ENCODE measurements around the gene IGF2BP2.
"Not testable (repeated sequence)": the region's sequence is repeated elsewhere in the genome, so short reads cannot be mapped to it uniquely, and the experiment has no call there.

The IGF2BP2 gene

GRCh38 chr3:185843635-185844034 lies 18.8 kb upstream of the IGF2BP2 start:
- DNase-seq (ENCODE audit: insufficient read length, low spot score) = no peak
- TF ChIP-seq SPI1 (IDR thresholded peaks at IDR 0.05; ENCODE audit: low read depth, low read length) = no peak
- no peak for FAIRE-seq

- FAIRE-seq (no peak), DNase-seq (ENCODE audit: insufficient read length, low spot score) (no peak)
- TF ChIP-seq POU2F2 (IDR thresholded peaks at IDR 0.05; ENCODE audit: low read depth, low read length) (no peak), POLR2A (IDR thresholded peaks at IDR 0.05; ENCODE audit: low read depth, low read length) (no peak), POLR2AphosphoS5 (IDR thresholded peaks at IDR 0.05; ENCODE audit: low read depth, low read length) (no peak), PAX5 (IDR thresholded peaks at IDR 0.05; ENCODE audit: insufficient read depth, low read length, severe bottlenecking) (no peak), SPI1 (IDR thresholded peaks at IDR 0.05; ENCODE audit: low read depth, low read length) (no peak), TAF1 (IDR thresholded peaks at IDR 0.05; ENCODE audit: low read depth, low read length) (no peak)
Measured at GRCh38 chr3:185843126-185843525, 18.3 kb upstream of the IGF2BP2 start.

GRCh38 chr3:185842241-185842640 lies 17.4 kb upstream of the IGF2BP2 start:
- DNase-seq (ENCODE audit: insufficient read length, low spot score) (no peak), FAIRE-seq (no peak)
- no peak for TF ChIP-seq SPI1 (IDR thresholded peaks at IDR 0.05; ENCODE audit: low read depth, low read length)
- TF ChIP-seq POLR2AphosphoS5 (IDR thresholded peaks at IDR 0.05; ENCODE audit: low read depth, low read length) = no peak

- FAIRE-seq; DNase-seq (ENCODE audit: insufficient read length, low spot score): not testable (repeated sequence)
Measured at GRCh38 chr3:185838417-185838989, 13.7 kb upstream of the IGF2BP2 start.

GRCh38 chr3:185837414-185837813 lies 12.6 kb upstream of the IGF2BP2 start:
- TF ChIP-seq POLR2AphosphoS5 (IDR thresholded peaks at IDR 0.05; ENCODE audit: low read depth, low read length) (no peak), TAF1 (IDR thresholded peaks at IDR 0.05; ENCODE audit: low read depth, low read length) (no peak), SPI1 (IDR thresholded peaks at IDR 0.05; ENCODE audit: low read depth, low read length) (no peak), POLR2A (IDR thresholded peaks at IDR 0.05; ENCODE audit: low read depth, low read length) (no peak), PAX5 (IDR thresholded peaks at IDR 0.05; ENCODE audit: insufficient read depth, low read length, severe bottlenecking) (no peak)
- FAIRE-seq (no peak), DNase-seq (ENCODE audit: insufficient read length, low spot score) (no peak)

GRCh38 chr3:185831990-185832389 lies 7.1 kb upstream of the IGF2BP2 start:
- FAIRE-seq = no peak
- no peak for DNase-seq (ENCODE audit: insufficient read length, low spot score)
- TF ChIP-seq POLR2A (IDR thresholded peaks at IDR 0.05; ENCODE audit: low read depth, low read length) = no peak
- no peak for TF ChIP-seq SPI1 (IDR thresholded peaks at IDR 0.05; ENCODE audit: low read depth, low read length)
- no peak for TF ChIP-seq POLR2AphosphoS5 (IDR thresholded peaks at IDR 0.05; ENCODE audit: low read depth, low read length)
- TF ChIP-seq PAX5 (IDR thresholded peaks at IDR 0.05; ENCODE audit: insufficient read depth, low read length, severe bottlenecking) = no peak
- no peak for TF ChIP-seq TAF1 (IDR thresholded peaks at IDR 0.05; ENCODE audit: low read depth, low read length)
- TF ChIP-seq POU2F2 (IDR thresholded peaks at IDR 0.05; ENCODE audit: low read depth, low read length) = no peak

- TF ChIP-seq POLR2A (IDR thresholded peaks at IDR 0.05; ENCODE audit: low read depth, low read length) (no peak), POLR2AphosphoS5 (IDR thresholded peaks at IDR 0.05; ENCODE audit: low read depth, low read length) (no peak), TAF1 (IDR thresholded peaks at IDR 0.05; ENCODE audit: low read depth, low read length) (no peak)
- DNase-seq (ENCODE audit: insufficient read length, low spot score) (no peak), FAIRE-seq (no peak)
Measured at GRCh38 chr3:185831195-185831594, 6.4 kb upstream of the IGF2BP2 start.

GRCh38 chr3:185830018-185830797 lies 5.4 kb upstream of the IGF2BP2 start:
- no peak for DNase-seq (ENCODE audit: insufficient read length, low spot score)
- no peak for FAIRE-seq
- TF ChIP-seq POLR2A (IDR thresholded peaks at IDR 0.05; ENCODE audit: low read depth, low read length) (no peak), POU2F2 (IDR thresholded peaks at IDR 0.05; ENCODE audit: low read depth, low read length) (no peak), POLR2AphosphoS5 (IDR thresholded peaks at IDR 0.05; ENCODE audit: low read depth, low read length) (no peak), TAF1 (IDR thresholded peaks at IDR 0.05; ENCODE audit: low read depth, low read length) (no peak), SPI1 (IDR thresholded peaks at IDR 0.05; ENCODE audit: low read depth, low read length) (no peak), PAX5 (IDR thresholded peaks at IDR 0.05; ENCODE audit: insufficient read depth, low read length, severe bottlenecking) (no peak)

- DNase-seq (ENCODE audit: insufficient read length, low spot score) (no peak), FAIRE-seq (no peak)
- TF ChIP-seq POLR2A (IDR thresholded peaks at IDR 0.05; ENCODE audit: low read depth, low read length) (no peak), POLR2AphosphoS5 (IDR thresholded peaks at IDR 0.05; ENCODE audit: low read depth, low read length) (no peak), SPI1 (IDR thresholded peaks at IDR 0.05; ENCODE audit: low read depth, low read length) (no peak), POU2F2 (IDR thresholded peaks at IDR 0.05; ENCODE audit: low read depth, low read length) (no peak), TAF1 (IDR thresholded peaks at IDR 0.05; ENCODE audit: low read depth, low read length) (no peak), PAX5 (IDR thresholded peaks at IDR 0.05; ENCODE audit: insufficient read depth, low read length, severe bottlenecking) (no peak)
Measured at GRCh38 chr3:185828755-185829154, 3.9 kb upstream of the IGF2BP2 start.

- DNase-seq (ENCODE audit: insufficient read length, low spot score) = no peak
- no peak for FAIRE-seq
- TF ChIP-seq POU2F2 (IDR thresholded peaks at IDR 0.05; ENCODE audit: low read depth, low read length) = no peak
- TF ChIP-seq SPI1 (IDR thresholded peaks at IDR 0.05; ENCODE audit: low read depth, low read length) = no peak
- TF ChIP-seq TAF1 (IDR thresholded peaks at IDR 0.05; ENCODE audit: low read depth, low read length) = no peak
- TF ChIP-seq POLR2AphosphoS5 (IDR thresholded peaks at IDR 0.05; ENCODE audit: low read depth, low read length) = no peak
- TF ChIP-seq POLR2A (IDR thresholded peaks at IDR 0.05; ENCODE audit: low read depth, low read length) = no peak
- no peak for TF ChIP-seq PAX5 (IDR thresholded peaks at IDR 0.05; ENCODE audit: insufficient read depth, low read length, severe bottlenecking)
Measured at GRCh38 chr3:185827595-185828344, 2.9 kb upstream of the IGF2BP2 start.

Data from GM12891 (cell line).